Naive B cell (primary cell): ENCODE results near the gene PANK1. TPM values are rescaled to one million over a fixed set of nuclear protein-coding genes. Genes with fewer than 3 reads are reported as not detected.
"Not testable (repeated sequence)": the region's sequence is repeated elsewhere in the genome, so short reads cannot be mapped to it uniquely, and the experiment has no call there.

Experiments
- ATAC-seq, 2 donors: fragments of 150-1000 bp; cut with Tn5 transposase; 2 replicates each; pipeline ENCODE4 v1.10.0; 2021; ENCODE audit warnings: low read depth in 2 of 2, mild to moderate bottlenecking in 2 of 2, moderate library complexity in 2 of 2
- DNase-seq: peaks from one replicate; pipeline ENCODE4 v3.0.0; 2022
- H3K27ac Mint-ChIP-seq, 6 donors: one replicate each; pipeline ENCODE4 v1.8.0; 2020 to 2022; ENCODE audit warnings: mild to moderate bottlenecking in 6 of 6, mixed read lengths in 6 of 6, moderate library complexity in 5 of 6, inconsistent platforms in 2 of 6
- H3K27me3 Mint-ChIP-seq, 3 donors: one replicate each; pipeline ENCODE4 v1.8.0; 2021 to 2022; ENCODE audit warnings: mixed read lengths in 3 of 3, mild to moderate bottlenecking in 1 of 3
- H3K36me3 Mint-ChIP-seq, 2 donors: one replicate each; pipeline ENCODE4 v1.8.0; 2020 to 2022; ENCODE audit warnings: mixed read lengths in 2 of 2, inconsistent platforms in 1 of 2, mild to moderate bottlenecking in 1 of 2
- H3K4me1 Mint-ChIP-seq, 3 donors: one replicate each; pipeline ENCODE4 v1.8.0; 2020 to 2022; ENCODE audit warnings: mixed read lengths in 3 of 3, inconsistent platforms in 1 of 3, mild to moderate bottlenecking in 1 of 3, moderate library complexity in 1 of 3
- H3K4me3 Mint-ChIP-seq, 8 donors: one replicate each; pipeline ENCODE4 v1.8.0; 2020 to 2022; ENCODE audit warnings: mild to moderate bottlenecking in 8 of 8, mixed read lengths in 8 of 8, moderate library complexity in 8 of 8, inconsistent platforms in 2 of 8
- H3K9me3 Mint-ChIP-seq, 7 donors: one replicate each; pipeline ENCODE4 v1.8.0; 2020 to 2022; ENCODE audit warnings: mixed read lengths in 7 of 7, mild to moderate bottlenecking in 5 of 7, inconsistent platforms in 2 of 7, moderate library complexity in 1 of 7
- polyA plus RNA-seq, 6 donors: library from polyadenylated mRNA; unstranded; fragments of 300-500 nt; fragmentation: Illumina TruSeq; gene quantifications; one replicate each; pipeline ENCODE4 v1.2.3, GENCODE V29; 2021; ENCODE audit warnings: low read depth in 6 of 6

Gene PANK1
- polyA plus RNA-seq, 6 donors from 2014 or later, result 0.11 to 0.78 (median 0.42) TPM; not detected in 2

DNA sequence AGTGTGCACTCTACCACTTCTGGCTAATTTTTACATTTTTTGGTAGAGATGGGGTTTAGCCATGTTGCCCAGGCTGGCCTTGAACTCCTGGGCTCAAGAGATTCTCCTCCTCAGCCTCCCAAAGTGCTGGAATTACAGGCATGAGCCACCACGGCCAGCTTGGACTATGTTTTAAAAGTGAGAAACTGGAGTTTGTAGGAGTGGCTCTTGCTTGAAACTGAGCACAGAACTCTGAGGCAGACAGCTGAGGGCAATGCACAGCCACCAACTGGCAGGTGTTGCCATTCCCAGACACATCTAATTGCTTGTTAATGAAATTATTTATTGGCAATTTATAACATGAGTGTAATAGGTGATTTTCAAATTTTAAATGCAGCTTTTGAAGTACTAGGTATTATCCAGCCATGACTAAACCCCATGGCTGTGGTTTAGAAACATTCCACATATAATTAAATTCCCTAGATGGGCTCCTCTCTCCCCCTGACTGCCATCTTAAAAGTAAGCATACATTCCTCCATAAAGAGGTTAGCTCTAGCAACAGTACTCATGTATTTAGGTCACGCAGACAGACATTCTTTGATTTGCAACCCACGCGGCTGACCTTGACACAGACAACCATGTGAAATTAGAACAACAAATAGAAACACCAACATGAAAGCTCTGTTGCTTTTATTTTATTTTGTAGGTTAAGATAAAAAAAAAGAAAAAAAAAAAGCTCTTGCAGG is 19.8 kb downstream of the PANK1 start:
- H3K4me3 Mint-ChIP-seq, result no peak overlapping the region
- no peak for DNase-seq
- no peak for ATAC-seq
- peaks cover 0 to 5% (median 0%) of the 10 kb centered on the region in 3 donors for H3K4me1 Mint-ChIP-seq
- H3K27me3 Mint-ChIP-seq, result no peaks in the 10 kb centered on the region
- peaks cover 0 to 7% of the 10 kb centered on the region in 2 donors for H3K36me3 Mint-ChIP-seq
- peaks cover 0 to 12% (median 6%) of the 10 kb centered on the region in 7 donors for H3K9me3 Mint-ChIP-seq
- no peak overlapping the region for H3K27ac Mint-ChIP-seq

DNA sequence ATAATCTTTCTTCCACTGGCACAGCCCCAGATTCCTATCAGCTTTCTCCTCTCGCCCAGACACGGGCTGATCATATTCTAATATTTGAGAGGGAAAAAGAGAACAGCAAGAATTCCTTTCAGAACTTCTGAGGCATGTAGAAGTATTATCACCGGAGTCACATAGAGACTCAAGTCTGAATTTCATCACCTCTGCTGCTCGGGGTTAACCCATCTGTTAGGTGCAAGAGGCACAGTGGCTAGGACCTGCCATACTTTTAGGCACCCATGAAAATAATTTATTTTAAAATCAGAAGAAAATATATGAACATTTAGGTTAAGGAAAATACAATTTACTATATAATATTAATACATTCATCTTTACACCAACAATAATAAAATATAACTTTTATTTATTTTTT is 21.0 kb downstream of the PANK1 start:
- peaks cover 0 to 18% of the 10 kb centered on the region in 2 donors for H3K36me3 Mint-ChIP-seq
- ATAC-seq (no peak), DNase-seq (no peak)
- H3K4me3 Mint-ChIP-seq, result no peak overlapping the region
- no peak overlapping the region for H3K27ac Mint-ChIP-seq
- no peaks in the 10 kb centered on the region for H3K27me3 Mint-ChIP-seq
- H3K4me1 Mint-ChIP-seq, result peaks cover 0 to 5% (median 0%) of the 10 kb centered on the region in 3 donors
- peaks cover 0 to 20% (median 12%) of the 10 kb centered on the region in 7 donors for H3K9me3 Mint-ChIP-seq

- peaks cover 0 to 5% (median 0%) of the 10 kb centered on the region in 3 donors for H3K4me1 Mint-ChIP-seq
- H3K9me3 Mint-ChIP-seq, result peaks cover 0 to 30% (median 15%) of the 10 kb centered on the region in 7 donors
- H3K27ac Mint-ChIP-seq, result no peak overlapping the region
- H3K4me3 Mint-ChIP-seq, result no peak overlapping the region
- peaks cover 4 to 18% of the 10 kb centered on the region in 2 donors for H3K36me3 Mint-ChIP-seq
- no peak for ATAC-seq
- no peak for DNase-seq
- no peaks in the 10 kb centered on the region for H3K27me3 Mint-ChIP-seq
Observed at GRCh38 chr10:89622151-89622550, 22.9 kb downstream of the PANK1 start.

- peaks cover 4 to 18% of the 10 kb centered on the region in 2 donors for H3K36me3 Mint-ChIP-seq
- no peak overlapping the region for H3K27ac Mint-ChIP-seq
- H3K4me3 Mint-ChIP-seq, result no peak overlapping the region
- H3K4me1 Mint-ChIP-seq, result peaks cover 0 to 5% (median 0%) of the 10 kb centered on the region in 3 donors
- peaks cover 0 to 30% (median 15%) of the 10 kb centered on the region in 7 donors for H3K9me3 Mint-ChIP-seq
- DNase-seq (no peak), ATAC-seq (no peak)
- no peaks in the 10 kb centered on the region for H3K27me3 Mint-ChIP-seq
Observed at GRCh38 chr10:89621438-89621837, 23.6 kb downstream of the PANK1 start.

DNA sequence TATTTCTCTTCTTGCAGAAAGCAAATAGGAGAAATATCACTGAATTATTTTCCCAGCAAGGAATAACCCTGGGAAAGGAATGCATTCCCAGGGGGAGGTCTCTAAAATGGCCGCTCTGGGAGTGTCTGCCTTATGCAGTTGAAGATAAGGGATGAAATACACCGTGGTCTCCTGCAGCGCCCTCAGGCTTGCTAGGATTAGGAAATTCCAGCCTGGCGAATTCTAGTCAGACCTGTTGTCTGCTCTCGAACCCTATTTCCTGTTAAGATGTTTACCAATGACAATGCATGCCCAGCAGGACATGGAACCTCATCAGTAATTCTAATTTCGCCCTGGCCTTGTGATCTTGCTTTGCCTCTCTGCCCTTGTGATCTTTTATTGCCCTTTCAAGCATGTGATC is 24.7 kb downstream of the PANK1 start:
- H3K27ac Mint-ChIP-seq, H3K4me1 Mint-ChIP-seq, H3K27me3 Mint-ChIP-seq, H3K4me3 Mint-ChIP-seq, DNase-seq, ATAC-seq: not testable (repeated sequence)
- Mint-ChIP-seq H3K9me3 (peaks cover 0 to 30% (median 15%) of the 10 kb centered on the region in 7 donors), H3K36me3 (peaks cover 4 to 18% of the 10 kb centered on the region in 2 donors)

- no peak for DNase-seq
- Mint-ChIP-seq H3K9me3 (peaks cover 0 to 29% (median 13%) of the 10 kb centered on the region in 7 donors), H3K4me1 (no peaks in the 10 kb centered on the region), H3K27ac (no peak overlapping the region), H3K36me3 (peaks cover 4 to 17% of the 10 kb centered on the region in 2 donors), H3K4me3 (no peak overlapping the region), H3K27me3 (no peaks in the 10 kb centered on the region)
- no peak for ATAC-seq
Observed at GRCh38 chr10:89615824-89616223, 29.2 kb downstream of the PANK1 start.

GRCh38 chr10:89615112-89615511 is 29.9 kb downstream of the PANK1 start:
- Mint-ChIP-seq H3K36me3 (peaks cover 4 to 10% of the 10 kb centered on the region in 2 donors), H3K4me3 (no peak overlapping the region), H3K27me3 (no peaks in the 10 kb centered on the region), H3K27ac (no peak overlapping the region), H3K9me3 (peaks cover 0 to 21% (median 8%) of the 10 kb centered on the region in 7 donors), H3K4me1 (no peaks in the 10 kb centered on the region)
- DNase-seq, result no peak
- ATAC-seq, result no peak

- H3K4me1 Mint-ChIP-seq, result no peaks in the 10 kb centered on the region
Observed at GRCh38 chr10:89613582-89613981, 31.5 kb downstream of the PANK1 start.

GRCh38 chr10:89611282-89611681 is 33.8 kb downstream of the PANK1 start:
- no peaks in the 10 kb centered on the region for H3K27me3 Mint-ChIP-seq
- no peaks in the 10 kb centered on the region for H3K4me1 Mint-ChIP-seq
- no peaks in the 10 kb centered on the region for H3K36me3 Mint-ChIP-seq
- ATAC-seq (no peak), DNase-seq (no peak)
- H3K27ac Mint-ChIP-seq, result no peak overlapping the region
- H3K4me3 Mint-ChIP-seq, result no peak overlapping the region
- H3K9me3 Mint-ChIP-seq, result no peaks in the 10 kb centered on the region

More at GRCh38 chr10:89613582-89613981, 31.5 kb downstream of the PANK1 start:
- no peaks in the 10 kb centered on the region for H3K27me3 Mint-ChIP-seq
- peaks cover 0 to 1% of the 10 kb centered on the region in 2 donors for H3K36me3 Mint-ChIP-seq
- no peak overlapping the region for H3K27ac Mint-ChIP-seq
- ATAC-seq, result no peak
- peaks cover 0 to 8% (median 0%) of the 10 kb centered on the region in 7 donors for H3K9me3 Mint-ChIP-seq
- no peak overlapping the region for H3K4me3 Mint-ChIP-seq
- no peak for DNase-seq

DNA sequence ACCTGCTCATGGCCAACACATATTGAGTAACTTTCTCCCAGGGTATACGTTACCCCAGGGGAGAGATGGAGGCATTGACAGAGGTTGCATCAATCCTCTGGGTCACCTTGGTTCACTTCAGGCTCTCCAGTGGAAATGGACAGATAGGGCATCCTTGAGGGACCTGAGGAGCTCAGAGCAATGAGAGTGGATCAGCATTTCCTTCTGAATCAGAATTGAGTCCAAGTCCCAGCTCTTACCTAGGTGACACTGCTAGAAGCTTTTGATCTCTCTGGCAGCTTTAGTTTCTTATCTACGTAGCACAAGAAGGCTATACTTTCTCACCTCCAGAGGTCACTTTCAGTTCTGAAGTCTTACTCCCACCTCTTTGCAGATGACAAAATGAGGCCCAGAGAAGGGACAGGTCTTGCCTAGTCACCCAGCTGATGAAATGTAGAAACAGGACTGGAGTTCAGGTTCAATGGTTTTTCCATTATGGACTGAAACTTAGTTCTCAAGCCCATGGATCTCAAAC is 35.2 kb downstream of the PANK1 start:
- Mint-ChIP-seq H3K27ac (peak overlapping the region in 2 of 6 donors; percentile 47 to 65), H3K9me3 (no peaks in the 10 kb centered on the region), H3K36me3 (no peaks in the 10 kb centered on the region), H3K27me3 (no peaks in the 10 kb centered on the region), H3K4me3 (no peak overlapping the region), H3K4me1 (no peaks in the 10 kb centered on the region)
- no peak for ATAC-seq
- no peak for DNase-seq

- DNase-seq (no peak), ATAC-seq (no peak)
- H3K27me3 Mint-ChIP-seq, result no peaks in the 10 kb centered on the region
- H3K9me3 Mint-ChIP-seq, result no peaks in the 10 kb centered on the region
- no peaks in the 10 kb centered on the region for H3K36me3 Mint-ChIP-seq
- H3K27ac Mint-ChIP-seq, result no peak overlapping the region
- no peaks in the 10 kb centered on the region for H3K4me1 Mint-ChIP-seq
- no peak overlapping the region for H3K4me3 Mint-ChIP-seq
Observed at GRCh38 chr10:89604200-89604599, 40.8 kb downstream of the PANK1 start.

- no peak overlapping the region for H3K4me3 Mint-ChIP-seq
- no peaks in the 10 kb centered on the region for H3K9me3 Mint-ChIP-seq
- no peaks in the 10 kb centered on the region for H3K4me1 Mint-ChIP-seq
- no peaks in the 10 kb centered on the region for H3K27me3 Mint-ChIP-seq
- H3K27ac Mint-ChIP-seq, result no peak overlapping the region
- no peak for ATAC-seq
- H3K36me3 Mint-ChIP-seq, result no peaks in the 10 kb centered on the region
- no peak for DNase-seq
Observed at GRCh38 chr10:89602919-89603318, 42.1 kb downstream of the PANK1 start.

DNA sequence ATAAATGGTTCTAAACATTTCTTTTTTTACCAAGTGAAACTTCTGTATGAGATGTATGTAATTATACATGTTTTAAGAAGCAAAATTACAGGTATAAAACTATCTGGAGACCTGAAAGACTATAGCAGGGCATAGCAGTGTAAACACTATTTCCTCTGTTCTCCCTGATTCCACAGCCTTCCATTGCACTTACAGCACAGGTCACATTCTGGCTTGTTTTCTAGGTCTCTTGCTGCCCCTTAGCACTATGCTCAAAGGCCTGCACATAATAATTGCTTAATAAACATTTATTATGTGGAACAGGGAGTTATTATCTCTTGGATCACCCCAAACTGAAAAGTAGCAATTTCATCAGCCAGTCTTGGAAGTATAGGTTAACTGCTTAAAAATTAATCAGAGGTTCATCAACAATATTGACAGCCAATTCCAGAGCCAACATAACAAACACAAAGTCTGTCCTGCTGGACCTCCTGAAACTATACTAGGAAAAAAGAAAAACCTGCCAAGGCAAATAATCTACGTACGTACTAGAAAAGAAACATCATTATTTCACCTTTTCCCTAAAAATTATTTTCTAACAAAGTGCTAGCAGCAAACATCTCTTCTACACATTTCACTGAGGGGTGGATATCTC is 43.2 kb downstream of the PANK1 start:
- Mint-ChIP-seq H3K36me3 (no peaks in the 10 kb centered on the region), H3K27ac (no peak overlapping the region), H3K9me3 (no peaks in the 10 kb centered on the region), H3K27me3 (no peaks in the 10 kb centered on the region), H3K4me1 (no peaks in the 10 kb centered on the region), H3K4me3 (no peak overlapping the region)
- DNase-seq (no peak), ATAC-seq (no peak)

DNA sequence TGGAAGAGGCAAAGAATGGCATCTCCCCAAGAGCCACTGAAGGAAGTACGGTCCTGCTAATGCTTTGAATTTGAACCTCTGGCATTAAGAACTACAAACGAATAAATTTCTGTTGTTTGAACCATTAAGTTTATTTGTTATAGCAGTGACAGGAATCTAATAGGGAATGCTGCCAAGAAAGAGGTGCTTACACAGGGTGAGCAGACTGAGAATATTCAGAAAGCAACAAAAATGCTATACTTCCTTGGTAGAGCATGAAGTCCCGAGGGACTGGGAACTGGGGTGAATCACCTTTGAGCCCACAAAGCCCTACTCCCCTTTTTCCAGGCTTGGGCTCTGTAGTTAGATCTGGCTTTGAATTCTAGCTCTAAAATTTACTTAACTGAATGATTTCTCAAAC is 45.0 kb downstream of the PANK1 start:
- Mint-ChIP-seq H3K27ac (peak overlapping the region in 2 of 6 donors; percentile 2 to 73), H3K4me1 (no peaks in the 10 kb centered on the region), H3K4me3 (no peak overlapping the region), H3K36me3 (no peaks in the 10 kb centered on the region), H3K9me3 (no peaks in the 10 kb centered on the region), H3K27me3 (no peaks in the 10 kb centered on the region)
- DNase-seq (no peak), ATAC-seq (no peak)
